K562 (cell line): Measurements from ENCODE around the gene AMFR. TPM values are rescaled to one million over a fixed set of nuclear protein-coding genes. Genes with fewer than 3 reads are reported as not detected.

Experiments used
- ATAC-seq: fragments of 200-7000 bp; cut with Tn5 transposase; 3 replicates; pipeline ENCODE4 v1.9.1; 2020; ENCODE audit warnings: moderate library complexity
- BruUV-seq: library from RNA; stranded (reverse); fragments of 400-500 nt; replicated peaks from 2 replicates; lab custom pipeline; 2021; lab: Mats Ljungman, UMichigan
- CTCF ChIA-PET: fragments of 300-600 bp; formaldehyde crosslinking; extraction: SDS; loops from one replicate; lab custom pipeline; 2021; ENCODE audit warnings: low intra/inter-chr PET ratio; lab: Yijun Ruan, JAX
- POLR2A ChIA-PET: fragments of 300-600, 350-650 bp; sonication (Branson Sonifier 250); formaldehyde crosslinking; extraction: SDS; loops from one replicate; lab custom pipeline; 2021; ENCODE audit warnings: antibody characterized with exemption, inconsistent platforms; lab: Yijun Ruan, JAX
- DNase-seq, 4 experiments: peaks; one replicate each; pipeline versions ENCODE4 v3.0.0 to v3.0.0-alpha.2; 2011 to 2018; ENCODE audit warnings: low spot score in 3 of 4, mixed read lengths in 3 of 4; ENCODE audit errors: extremely low read depth in 1 of 4
- FAIRE-seq: peaks from 2 replicates; lab custom pipeline; 2011; peaks lifted over from hg19 to GRCh38; lab: Jason Lieb, UNC
- H2AFZ ChIP-seq: 2 replicates; pipeline ENCODE4 v1.6.0; 2011; ENCODE audit warnings: low read depth, low read length, control low read depth, inconsistent platforms
- H3K27ac ChIP-seq: fragments of 200-600 bp; 3 replicates; pipeline ENCODE4 v1.8.0; 2011; ENCODE audit warnings: low read depth, mild to moderate bottlenecking, control low read depth, inconsistent platforms, low read length, moderate library complexity, mixed read lengths; ENCODE audit errors: extremely low read depth
- H3K27me3 ChIP-seq, 2 experiments: fragments of 300-600 bp in 1 of 2; 2 replicates in 1 of 2; 3 replicates in 1 of 2; pipeline versions ENCODE4 v1.6.0 to v1.8.0; 2011; ENCODE audit warnings: inconsistent platforms in 2 of 2, low read length in 2 of 2, mild to moderate bottlenecking in 1 of 2, mixed read lengths in 1 of 2, moderate library complexity in 1 of 2; ENCODE audit not compliant: control insufficient read depth in 2 of 2, insufficient read depth in 2 of 2
- H3K36me3 ChIP-seq: fragments of 300-600 bp; 3 replicates; pipeline ENCODE4 v1.8.0; 2011; ENCODE audit warnings: mild to moderate bottlenecking, low read length, inconsistent platforms; ENCODE audit not compliant: control insufficient read depth, insufficient read depth
- H3K4me1 ChIP-seq, 2 experiments: fragments of 200-600 bp in 1 of 2; replicated peaks in 1 of 2; 2 replicates in 1 of 2; 3 replicates in 1 of 2; pipeline versions ENCODE4 v1.5.1 to v1.8.0; 2011; ENCODE audit warnings: inconsistent platforms in 2 of 2, low read length in 2 of 2, mild to moderate bottlenecking in 1 of 2, mixed read lengths in 1 of 2, moderate library complexity in 1 of 2; ENCODE audit not compliant: control insufficient read depth in 2 of 2, insufficient read depth in 2 of 2
- H3K4me2 ChIP-seq: 2 replicates; pipeline ENCODE4 v1.6.1; 2011; ENCODE audit warnings: low read length, control low read depth, inconsistent platforms, mixed read lengths; ENCODE audit not compliant: insufficient read depth
- H3K4me3 ChIP-seq: fragments of 200-600 bp; sonication (generic), shearing (Covaris generic); 2 replicates; pipeline ENCODE4 v1.5.1; 2016; ENCODE audit warnings: control low read depth, inconsistent platforms
- H3K79me2 ChIP-seq: fragments of 200-600 bp; 3 replicates; pipeline ENCODE4 v1.8.0; 2011; ENCODE audit warnings: low read length, inconsistent platforms; ENCODE audit not compliant: control insufficient read depth, insufficient read depth
- H3K9ac ChIP-seq, 2 experiments: 2 replicates each; pipeline versions ENCODE4 v1.6.0 to v1.6.1; 2011; ENCODE audit warnings: low read depth in 2 of 2, low read length in 2 of 2, control low read depth in 1 of 2, inconsistent platforms in 1 of 2, mild to moderate bottlenecking in 1 of 2, mixed read lengths in 1 of 2; ENCODE audit not compliant: insufficient read depth in 1 of 2
- H3K9me1 ChIP-seq: one replicate; pipeline ENCODE4 v1.6.0; 2011; ENCODE audit warnings: inconsistent platforms, mild to moderate bottlenecking, low read length, moderate library complexity; ENCODE audit not compliant: control insufficient read depth, insufficient read depth
- H3K9me3 ChIP-seq: replicated peaks from 2 replicates; pipeline ENCODE4 v1.5.1; 2011; ENCODE audit warnings: low read depth, low read length, inconsistent platforms; ENCODE audit not compliant: control insufficient read depth, insufficient read depth
- H4K20me1 ChIP-seq: replicated peaks from 2 replicates; pipeline ENCODE4 v1.6.1; 2011; ENCODE audit warnings: low read length, inconsistent platforms, mixed read lengths; ENCODE audit not compliant: control insufficient read depth, insufficient read depth
- BDP1 ChIP-seq: IDR thresholded peaks from 3 replicates; pipeline ENCODE4 v1.6.1; 2011; ENCODE audit not compliant: insufficient read length, insufficient read depth
- E2F1 ChIP-seq: sonication (generic); formaldehyde crosslinking; IDR thresholded peaks from 2 replicates; pipeline ENCODE4 v1.8.1; 2023; ENCODE audit warnings: mild to moderate bottlenecking, missing genetic modification reagents, moderate library complexity
- FOSL1 ChIP-seq: fragments of 200-800 bp; sonication (Bioruptor generic); conservative IDR thresholded peaks from 2 replicates; pipeline ENCODE4 v1.6.1; 2016; ENCODE audit warnings: missing genetic modification characterization, missing compliant biosample characterization
- GTF2A2 ChIP-seq: IDR thresholded peaks from 2 replicates; pipeline ENCODE4 v1.6.1; 2016; ENCODE audit warnings: mild to moderate bottlenecking, missing genetic modification characterization, missing compliant biosample characterization
- KAT8 ChIP-seq: fragments of 450-650 bp; IDR thresholded peaks from 2 replicates; pipeline ENCODE4 v1.6.1; 2016; ENCODE audit warnings: low read depth, mild to moderate bottlenecking
- MLLT1 ChIP-seq, 2 experiments: fragments of 450-650 bp; IDR thresholded peaks; 2 replicates each; pipeline ENCODE4 v1.6.1; 2016
- PCBP1 ChIP-seq: fragments of 200-400 bp; formaldehyde crosslinking; IDR thresholded peaks from 2 replicates; pipeline ENCODE4 v1.6.1; 2018; ENCODE audit warnings: mild to moderate bottlenecking, low read depth, low read length; ENCODE audit not compliant: poor library complexity, severe bottlenecking
- PURB ChIP-seq: sonication (generic); formaldehyde crosslinking; IDR thresholded peaks from 2 replicates; pipeline ENCODE4 v1.9.0; 2021; ENCODE audit warnings: low read depth, mild to moderate bottlenecking, missing genetic modification reagents
- TCF7L2 ChIP-seq: fragments of 150-350 bp; IDR thresholded peaks from 2 replicates; pipeline ENCODE4 v1.6.1; 2016; ENCODE audit warnings: low read depth, mild to moderate bottlenecking, low read length, moderate library complexity
- ZBTB43 ChIP-seq: sonication (generic); formaldehyde crosslinking; IDR thresholded peaks from 2 replicates; pipeline ENCODE4 v1.8.0; 2023; ENCODE audit warnings: mild to moderate bottlenecking, missing genetic modification reagents
- WGBS: fragments of 100-300 bp; shearing (Covaris generic); methylation state at CpG from one replicate; pipeline ENCODE4 v1.1.6; 2016; ENCODE audit warnings: low coverage, mixed read lengths; ENCODE audit not compliant: insufficient coverage; ENCODE audit errors: missing lambda C conversion rate; 5-methylcytosine and 5-hydroxymethylcytosine counted together
- in situ Hi-C: fragments of 300-500 bp; cut with MboI; formaldehyde crosslinking; loops from 4 replicates; pipeline ENCODE4 v1.15.0; 2018; ENCODE audit warnings: inconsistent platforms, mixed read lengths
- intact Hi-C: fragments of 100-400 bp; cut with micrococcal nuclease; formaldehyde crosslinking; loops from 2 replicates; pipeline ENCODE4 v1.14.2; 2022
- polyA plus RNA-seq, 8 experiments: library from polyadenylated mRNA; depleted of rRNA in 4 of 8; stranded (reverse) in 5 of 8; unstranded in 3 of 8; fragments of >200 nt; fragmentation: Nextera tagmentation in 2 of 8; fragmentation: Illumina TruSeq in 1 of 8; extraction: Ambion mirVana in 2 of 8; extraction: Trizol in 1 of 8; gene quantifications; 2 replicates each; pipeline versions ENCODE4 v1.2.1 to v1.2.3, GENCODE V29; 2011 to 2014; ENCODE audit warnings: inconsistent platforms in 1 of 8, missing spikeins in 1 of 8
- total RNA-seq, 7 experiments: library from RNA; depleted of rRNA in 6 of 7; stranded (reverse); fragments of >200 nt in 6 of 7; fragmentation: Illumina TruSeq in 2 of 7; extraction: Trizol in 2 of 7; gene quantifications; 2 replicates each; pipeline versions ENCODE4 v1.2.1 to v1.2.3, GENCODE V29; 2011 to 2021; ENCODE audit warnings: low replicate concordance in 1 of 7
- TF ChIP-seq, protein P1 (sequence below): sonication (generic); formaldehyde crosslinking; IDR thresholded peaks from 2 replicates; pipeline ENCODE4 v1.8.0; 2022; ENCODE audit warnings: mild to moderate bottlenecking, missing genetic modification reagents
- TF ChIP-seq, protein P2 (sequence below): fragments of 450-650 bp; formaldehyde crosslinking; IDR thresholded peaks from 2 replicates; pipeline ENCODE4 v1.4.0; 2020; ENCODE audit warnings: mild to moderate bottlenecking, moderate library complexity

AMFR gene
- total and polyA plus RNA-seq, 9 of the 15 experiments (the other 6 are each of a cell fraction or from before 2014, with no cell fraction given): 15.6 to 113 (median 58.4) TPM

- CTCF ChIA-PET: no interaction called here
- in situ Hi-C loops (no loop called here), intact Hi-C loops (loop anchor here (10.0 kb wide), 1 partner anchor 162 kb away; no protein-coding TSS in a partner anchor)
- ATAC-seq: no peak
- no peak overlapping the region for H3K4me3 ChIP-seq
- H3K9me1 ChIP-seq: no peaks in the 10 kb centered on the region
- 0% methylated on average over 7 of the region's 7 CpGs for WGBS
- H3K36me3 ChIP-seq: no peaks in the 10 kb centered on the region
- no peak for DNase-seq
- no peak overlapping the region for H3K27ac ChIP-seq
- no peak overlapping the region for H3K4me2 ChIP-seq
- no TSS peak for BruUV-seq
- no peaks in the 10 kb centered on the region for H3K9me3 ChIP-seq
- FAIRE-seq: no peak
- H2AFZ ChIP-seq: no peak overlapping the region
- no peak overlapping the region for H3K9ac ChIP-seq
- H3K4me1 ChIP-seq: peaks cover 9 to 31% of the 10 kb centered on the region in 2 experiments
- peaks cover 20% of the 10 kb centered on the region for H4K20me1 ChIP-seq
- no peaks in the 10 kb centered on the region for H3K79me2 ChIP-seq
- H3K27me3 ChIP-seq: peaks cover 17 to 44% of the 10 kb centered on the region in 2 experiments; a peak in 4 of 5 replicates
- POLR2A ChIA-PET: no interaction called here
- TF ChIP-seq PURB (CRISPR knock-in tag) (no peak), TCF7L2 (no peak), MLLT1 (IDR thresholded peaks at IDR 0.05) (no peak), BDP1 (no peak), KAT8 (no peak), GTF2A2 (no peak), PCBP1 (no peak), ZBTB43 (CRISPR knock-in tag) (no peak), FOSL1 (tag) (no peak), E2F1 (CRISPR knock-in tag) (no peak)
- TF ChIP-seq, protein P1, sequence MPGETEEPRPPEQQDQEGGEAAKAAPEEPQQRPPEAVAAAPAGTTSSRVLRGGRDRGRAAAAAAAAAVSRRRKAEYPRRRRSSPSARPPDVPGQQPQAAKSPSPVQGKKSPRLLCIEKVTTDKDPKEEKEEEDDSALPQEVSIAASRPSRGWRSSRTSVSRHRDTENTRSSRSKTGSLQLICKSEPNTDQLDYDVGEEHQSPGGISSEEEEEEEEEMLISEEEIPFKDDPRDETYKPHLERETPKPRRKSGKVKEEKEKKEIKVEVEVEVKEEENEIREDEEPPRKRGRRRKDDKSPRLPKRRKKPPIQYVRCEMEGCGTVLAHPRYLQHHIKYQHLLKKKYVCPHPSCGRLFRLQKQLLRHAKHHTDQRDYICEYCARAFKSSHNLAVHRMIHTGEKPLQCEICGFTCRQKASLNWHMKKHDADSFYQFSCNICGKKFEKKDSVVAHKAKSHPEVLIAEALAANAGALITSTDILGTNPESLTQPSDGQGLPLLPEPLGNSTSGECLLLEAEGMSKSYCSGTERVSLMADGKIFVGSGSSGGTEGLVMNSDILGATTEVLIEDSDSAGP (CRISPR knock-in tag): no peak
- TF ChIP-seq, protein P2, sequence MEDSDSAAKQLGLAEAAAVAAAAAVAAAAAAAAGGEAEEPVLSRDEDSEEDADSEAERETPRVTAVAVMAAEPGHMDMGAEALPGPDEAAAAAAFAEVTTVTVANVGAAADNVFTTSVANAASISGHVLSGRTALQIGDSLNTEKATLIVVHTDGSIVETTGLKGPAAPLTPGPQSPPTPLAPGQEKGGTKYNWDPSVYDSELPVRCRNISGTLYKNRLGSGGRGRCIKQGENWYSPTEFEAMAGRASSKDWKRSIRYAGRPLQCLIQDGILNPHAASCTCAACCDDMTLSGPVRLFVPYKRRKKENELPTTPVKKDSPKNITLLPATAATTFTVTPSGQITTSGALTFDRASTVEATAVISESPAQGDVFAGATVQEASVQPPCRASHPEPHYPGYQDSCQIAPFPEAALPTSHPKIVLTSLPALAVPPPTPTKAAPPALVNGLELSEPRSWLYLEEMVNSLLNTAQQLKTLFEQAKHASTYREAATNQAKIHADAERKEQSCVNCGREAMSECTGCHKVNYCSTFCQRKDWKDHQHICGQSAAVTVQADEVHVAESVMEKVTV (CRISPR knock-in tag): no peak
These were observed 72.8 kb downstream of the AMFR start for GRCh38 chr16:56352351-56353053.
